Breast epithelium (tissue), 4 donors: Measurements from ENCODE around the gene ADGRV1. TPM values are rescaled to one million over a fixed set of nuclear protein-coding genes. Genes with fewer than 3 reads are reported as not detected.

ENCODE experiments used
- DNase-seq, 2 donors: peaks; one replicate each; pipeline ENCODE4 v3.0.0-alpha.2; 2019; ENCODE audit warnings: low spot score in 2 of 2
- H3K27ac ChIP-seq, 2 donors: fragments of 200-600 bp; sonication (generic) in 1 of 2; one replicate each; pipeline ENCODE4 v1.5.1; 2016 to 2019; ENCODE audit warnings: mild to moderate bottlenecking in 1 of 2
- H3K27me3 ChIP-seq, 2 donors: fragments of 200-600 bp; sonication (generic) in 1 of 2; one replicate each; pipeline versions ENCODE4 v1.5.1 to v1.6.0; 2017 to 2019; ENCODE audit warnings: control low read depth in 1 of 2, mild to moderate bottlenecking in 1 of 2
- H3K36me3 ChIP-seq: fragments of 200-600 bp; one replicate; pipeline ENCODE4 v1.5.1; 2019
- H3K4me1 ChIP-seq, 2 donors: fragments of 200-600 bp; sonication (generic); one replicate each; pipeline ENCODE4 v1.5.1; 2016 to 2019; ENCODE audit warnings: control low read depth in 1 of 2
- H3K4me3 ChIP-seq, 3 donors: fragments of 200-600 bp; sonication (generic); 1 replicate in 2 of 3; 2 replicates in 1 of 3; pipeline ENCODE4 v1.5.1; 2016 to 2019; ENCODE audit warnings: mild to moderate bottlenecking in 3 of 3, moderate library complexity in 2 of 3
- H3K9me3 ChIP-seq, 2 donors: fragments of 200-600 bp; sonication (generic) in 1 of 2; one replicate each; pipeline ENCODE4 v1.5.1; 2016 to 2019; ENCODE audit warnings: control low read depth in 1 of 2
- POLR2A ChIP-seq: fragments of 450-650 bp; IDR thresholded peaks from one replicate; pipeline ENCODE4 v1.6.1; 2016; ENCODE audit warnings: antibody characterized with exemption, mild to moderate bottlenecking, moderate library complexity
- POLR2AphosphoS5 ChIP-seq, 3 donors: sonication (generic); formaldehyde crosslinking; IDR thresholded peaks; one replicate each; pipeline ENCODE4 v1.6.1; 2017; ENCODE audit warnings: antibody characterized with exemption in 3 of 3
- intact Hi-C: fragments of 100-400 bp; cut with DNase I; formaldehyde crosslinking; loops from one replicate; pipeline ENCODE4 v1.15.1; 2023; ENCODE audit warnings: low total_unique reads
- total RNA-seq, 3 donors: library from RNA; depleted of rRNA; stranded (reverse); fragments of >200 nt; gene quantifications; one replicate each; pipeline ENCODE4 v1.1.0, GENCODE V29; 2016
- TF ChIP-seq, protein P1 (sequence below), 3 donors: fragments of 450-650 bp; IDR thresholded peaks; one replicate each; pipeline ENCODE4 v1.5.1; 2016 to 2017; ENCODE audit warnings: antibody characterized with exemption in 3 of 3, mild to moderate bottlenecking in 3 of 3, moderate library complexity in 3 of 3

Gene ADGRV1
- total RNA-seq, 3 donors from 2014 or later = 0.32 to 85.2 (median 55.3) TPM

DNA sequence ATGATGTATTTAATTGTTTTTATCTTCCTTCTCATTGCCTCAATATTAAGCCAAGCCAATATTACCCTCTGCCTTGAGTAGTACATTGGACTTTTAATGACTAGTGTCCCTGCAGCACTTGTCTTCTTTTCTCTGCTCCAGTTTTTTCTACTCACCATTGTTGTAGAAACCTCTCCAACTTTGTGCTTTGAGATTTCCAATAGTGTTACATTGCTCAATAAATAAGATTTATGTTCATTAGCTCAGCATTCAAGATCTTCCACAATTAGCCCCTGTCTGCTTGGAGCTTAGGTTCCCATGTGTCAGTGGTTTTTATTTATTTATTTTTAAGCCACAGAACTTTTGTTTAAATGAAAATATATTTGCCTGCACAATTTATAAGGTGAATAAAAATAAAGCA, 145.3 kb downstream of the ADGRV1 start:
- no peaks in the 10 kb centered on the region for H3K36me3 ChIP-seq
- no peak overlapping the region for H3K27ac ChIP-seq
- TF ChIP-seq, protein P1, sequence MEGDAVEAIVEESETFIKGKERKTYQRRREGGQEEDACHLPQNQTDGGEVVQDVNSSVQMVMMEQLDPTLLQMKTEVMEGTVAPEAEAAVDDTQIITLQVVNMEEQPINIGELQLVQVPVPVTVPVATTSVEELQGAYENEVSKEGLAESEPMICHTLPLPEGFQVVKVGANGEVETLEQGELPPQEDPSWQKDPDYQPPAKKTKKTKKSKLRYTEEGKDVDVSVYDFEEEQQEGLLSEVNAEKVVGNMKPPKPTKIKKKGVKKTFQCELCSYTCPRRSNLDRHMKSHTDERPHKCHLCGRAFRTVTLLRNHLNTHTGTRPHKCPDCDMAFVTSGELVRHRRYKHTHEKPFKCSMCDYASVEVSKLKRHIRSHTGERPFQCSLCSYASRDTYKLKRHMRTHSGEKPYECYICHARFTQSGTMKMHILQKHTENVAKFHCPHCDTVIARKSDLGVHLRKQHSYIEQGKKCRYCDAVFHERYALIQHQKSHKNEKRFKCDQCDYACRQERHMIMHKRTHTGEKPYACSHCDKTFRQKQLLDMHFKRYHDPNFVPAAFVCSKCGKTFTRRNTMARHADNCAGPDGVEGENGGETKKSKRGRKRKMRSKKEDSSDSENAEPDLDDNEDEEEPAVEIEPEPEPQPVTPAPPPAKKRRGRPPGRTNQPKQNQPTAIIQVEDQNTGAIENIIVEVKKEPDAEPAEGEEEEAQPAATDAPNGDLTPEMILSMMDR (IDR thresholded peaks at IDR 0.05) = no peak
- TF ChIP-seq POLR2AphosphoS5 (IDR thresholded peaks at IDR 0.05) (no peak), POLR2A (no peak)
- no peaks in the 10 kb centered on the region for H3K9me3 ChIP-seq
- DNase-seq = no peak
- no peak overlapping the region for H3K4me3 ChIP-seq
- H3K4me1 ChIP-seq = no peaks in the 10 kb centered on the region
- no peaks in the 10 kb centered on the region for H3K27me3 ChIP-seq
- intact Hi-C loops = no loop called here

DNA sequence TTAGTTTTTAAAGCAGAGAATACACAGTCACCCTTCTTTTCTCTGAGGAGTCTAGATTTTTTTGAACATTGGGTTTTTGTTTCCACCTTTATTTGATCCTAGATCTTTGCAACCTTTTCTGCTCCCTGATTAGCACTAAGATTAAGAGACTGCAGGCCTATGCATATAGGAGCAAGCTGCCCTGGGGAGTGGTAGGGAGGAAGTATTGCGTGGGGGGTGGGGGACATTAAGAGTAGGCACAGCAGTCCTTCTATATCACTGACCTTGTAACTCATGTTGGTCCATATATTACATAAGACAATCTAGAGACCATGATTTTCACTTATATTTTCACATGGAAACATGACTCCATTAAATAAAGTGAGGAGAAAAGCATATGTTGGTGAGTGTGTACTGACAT, 149.1 kb downstream of the ADGRV1 start:
- Histone ChIP-seq H3K4me1 (no peaks in the 10 kb centered on the region), H3K27ac (no peak overlapping the region), H3K36me3 (no peaks in the 10 kb centered on the region), H3K27me3 (no peaks in the 10 kb centered on the region), H3K4me3 (no peak overlapping the region), H3K9me3 (no peaks in the 10 kb centered on the region)
- intact Hi-C loops = no loop called here
- TF ChIP-seq, protein P1 (IDR thresholded peaks at IDR 0.05) = no peak
- TF ChIP-seq POLR2A (no peak), POLR2AphosphoS5 (IDR thresholded peaks at IDR 0.05) (no peak)
- no peak for DNase-seq

DNA sequence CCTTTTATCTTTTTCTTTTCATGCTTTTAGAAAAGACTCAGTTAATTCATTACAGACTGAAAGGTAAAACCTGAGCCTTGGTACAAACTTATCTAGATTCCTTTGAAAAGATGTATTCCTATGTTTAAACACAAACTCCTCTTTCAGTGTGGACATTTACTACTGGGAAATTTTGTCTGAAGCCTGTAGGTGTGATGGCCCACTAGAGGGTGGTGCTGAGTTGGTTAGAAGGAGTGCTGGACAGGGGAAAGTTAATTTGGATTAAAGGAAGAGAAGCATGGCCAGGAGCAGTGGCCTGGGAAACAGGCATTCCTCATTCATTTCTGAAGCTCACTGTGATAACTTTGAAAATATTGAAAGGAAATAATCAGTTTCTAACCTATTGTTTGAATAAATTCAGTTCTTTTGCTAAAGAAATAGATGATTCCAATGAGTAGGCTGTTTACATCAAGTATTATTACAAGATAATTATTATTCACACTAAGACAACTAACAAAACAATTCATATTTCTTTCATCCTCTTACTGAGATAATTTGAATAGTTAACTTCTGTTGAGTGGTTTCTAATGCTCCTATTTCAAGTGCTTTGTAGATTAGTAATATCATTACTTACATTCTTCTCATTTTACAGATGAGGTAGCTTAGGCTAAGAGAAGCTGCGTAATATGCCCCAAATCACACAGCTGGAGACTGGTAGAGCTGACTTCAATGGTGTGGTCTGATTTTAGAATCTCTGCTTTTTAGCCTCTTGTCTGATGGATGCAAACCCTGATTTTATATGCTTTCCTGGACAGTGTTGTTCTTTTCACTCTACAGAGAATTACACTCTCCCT, 150.9 kb downstream of the ADGRV1 start:
- Histone ChIP-seq H3K27me3 (no peaks in the 10 kb centered on the region), H3K4me3 (no peak overlapping the region), H3K36me3 (no peaks in the 10 kb centered on the region), H3K27ac (no peak overlapping the region), H3K4me1 (no peaks in the 10 kb centered on the region), H3K9me3 (no peaks in the 10 kb centered on the region)
- no peak for DNase-seq
- TF ChIP-seq POLR2A = no peak
- TF ChIP-seq, protein P1 (IDR thresholded peaks at IDR 0.05) = peak in 1 of 3 donors; percentile 35
- intact Hi-C loops = no loop called here

DNA sequence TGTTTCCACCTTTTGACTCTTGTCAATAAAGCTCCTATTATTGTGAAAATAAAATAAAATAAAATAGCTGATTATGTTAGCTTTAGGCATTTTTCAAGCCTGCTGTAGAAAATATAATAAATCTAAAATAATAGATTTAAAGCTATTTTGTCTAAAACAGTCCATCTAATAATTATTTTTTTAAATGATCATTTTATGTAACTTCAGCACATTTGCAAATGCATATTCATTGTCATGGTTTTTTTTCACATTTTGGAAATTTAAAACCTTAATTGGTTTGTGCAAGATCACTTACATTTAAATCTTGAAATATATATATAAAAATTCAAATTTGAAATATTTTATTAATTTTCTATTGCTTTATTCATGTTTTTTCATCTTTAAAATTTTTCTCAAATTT, 159.8 kb downstream of the ADGRV1 start:
- H3K9me3 ChIP-seq = no peaks in the 10 kb centered on the region
- no peak overlapping the region for H3K4me3 ChIP-seq
- no peaks in the 10 kb centered on the region for H3K36me3 ChIP-seq
- no peaks in the 10 kb centered on the region for H3K4me1 ChIP-seq
- intact Hi-C loops = no loop called here
- H3K27ac ChIP-seq = no peak overlapping the region
- TF ChIP-seq POLR2AphosphoS5 (IDR thresholded peaks at IDR 0.05) (no peak), POLR2A (no peak)
- TF ChIP-seq, protein P1 (IDR thresholded peaks at IDR 0.05) = no peak
- H3K27me3 ChIP-seq = no peaks in the 10 kb centered on the region
- no peak for DNase-seq

DNA sequence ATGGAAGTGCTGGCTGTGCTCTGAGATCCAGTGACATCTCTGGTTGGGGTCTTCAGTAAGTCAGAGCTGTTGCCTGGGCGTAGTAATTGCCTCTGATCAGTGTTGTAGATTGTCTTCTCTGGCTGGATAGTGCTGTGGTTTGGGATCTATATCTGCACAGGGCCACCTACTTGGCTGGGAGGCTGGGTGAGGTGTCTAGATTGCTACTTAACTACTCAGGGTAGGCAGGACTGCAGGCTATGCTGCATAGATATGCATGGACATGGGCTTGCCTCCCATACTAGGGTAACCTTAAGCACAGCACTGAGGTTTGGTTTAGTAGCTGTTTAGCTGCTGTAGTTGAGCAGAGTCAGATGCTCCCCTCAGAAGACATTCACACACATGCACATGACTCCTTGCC, 181.0 kb downstream of the ADGRV1 start:
- no peak for TF ChIP-seq POLR2A
- TF ChIP-seq POLR2AphosphoS5 (IDR thresholded peaks at IDR 0.05) = no peak
- TF ChIP-seq, protein P1 (IDR thresholded peaks at IDR 0.05) = no peak
- Histone ChIP-seq H3K4me3 (no peak overlapping the region), H3K27me3 (no peaks in the 10 kb centered on the region), H3K36me3 (no peaks in the 10 kb centered on the region), H3K4me1 (no peaks in the 10 kb centered on the region), H3K9me3 (peaks cover 0 to 11% of the 10 kb centered on the region in 2 donors), H3K27ac (no peak overlapping the region)
- no peak for DNase-seq
- intact Hi-C loops = no loop called here
